Uterus (tissue), 4 donors: Measurements from ENCODE around the gene RGL1. TPM values are rescaled to one million over a fixed set of nuclear protein-coding genes. Genes with fewer than 3 reads are reported as not detected.

Source experiments
- DNase-seq, 2 donors: peaks; one replicate each; pipeline ENCODE4 v3.0.0-alpha.2; 2019 to 2020
- H3K27ac ChIP-seq, 2 donors: fragments of 200-600 bp; sonication (generic); 1 replicate in 1 of 2; 2 replicates in 1 of 2; pipeline ENCODE4 v1.5.1; 2016 to 2018
- H3K27me3 ChIP-seq, 2 donors: fragments of 200-600 bp; sonication (generic); one replicate each; pipeline ENCODE4 v1.5.1; 2018 to 2019; ENCODE audit warnings: control low read depth in 1 of 2
- H3K36me3 ChIP-seq, 2 donors: fragments of 200-600 bp; sonication (generic); one replicate each; pipeline ENCODE4 v1.5.1; 2019; ENCODE audit warnings: control low read depth in 1 of 2
- H3K4me1 ChIP-seq, 2 donors: fragments of 200-600 bp; sonication (generic); one replicate each; pipeline ENCODE4 v1.5.1; 2018 to 2019; ENCODE audit warnings: control low read depth in 1 of 2
- H3K4me3 ChIP-seq, 2 donors: fragments of 200-600 bp; sonication (generic); 1 replicate in 1 of 2; 2 replicates in 1 of 2; pipeline ENCODE4 v1.5.1; 2018 to 2019; ENCODE audit warnings: mild to moderate bottlenecking in 1 of 2
- H3K9me3 ChIP-seq, 2 donors: fragments of 200-600 bp; sonication (generic); one replicate each; pipeline ENCODE4 v1.5.1; 2019; ENCODE audit warnings: control low read depth in 1 of 2
- POLR2A ChIP-seq, 2 donors: fragments of 450-650 bp; IDR thresholded peaks; one replicate each; pipeline ENCODE4 v1.6.1; 2016; ENCODE audit warnings: antibody characterized with exemption in 2 of 2, mild to moderate bottlenecking in 1 of 2, moderate library complexity in 1 of 2
- intact Hi-C: fragments of 100-400 bp; cut with DNase I; formaldehyde crosslinking; loops from one replicate; pipeline ENCODE4 v1.15.1; 2023; ENCODE audit warnings: low total_unique reads
- total RNA-seq, 4 donors: library from RNA; depleted of rRNA in 3 of 4; stranded (reverse); fragments of >200 nt in 3 of 4; gene quantifications; one replicate each; pipeline versions ENCODE4 v1.1.0 to v1.2.4, GENCODE V29; 2014 to 2023
- TF ChIP-seq, protein P1 (sequence below), 4 experiments: fragments of 200-600 bp in 2 of 4; fragments of 450-650 bp in 2 of 4; sonication (generic) in 2 of 4; IDR thresholded peaks; one replicate each; pipeline ENCODE4 v1.5.1; 2016 to 2019; ENCODE audit warnings: antibody characterized with exemption in 4 of 4, mild to moderate bottlenecking in 2 of 4, moderate library complexity in 1 of 4
- donor health status: DM: yes; HTN: yes; CAD: no.

Gene RGL1
- total RNA-seq, 4 donors from 2014 or later: 6.9 to 92.9 (median 16.3) TPM

DNA sequence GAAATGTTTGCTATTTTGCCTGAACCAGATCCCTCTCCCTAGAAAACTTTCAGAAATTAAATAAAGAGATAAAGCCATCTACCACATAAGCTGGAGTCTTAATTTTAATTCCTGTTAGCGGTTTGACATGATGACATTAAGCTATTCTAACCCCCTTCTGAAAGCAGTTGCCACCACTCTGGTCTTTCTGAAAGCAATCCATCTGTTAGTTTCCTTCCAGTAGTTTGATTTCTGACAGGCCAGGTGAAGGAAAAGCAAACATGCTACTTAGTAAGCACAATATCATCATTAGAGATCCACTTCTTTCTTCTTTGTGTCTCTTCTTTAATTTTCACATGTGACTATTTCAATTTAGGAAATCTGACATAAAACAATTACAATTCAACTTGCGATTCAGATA lies 39.9 kb downstream of the RGL1 start:
- H3K4me1 ChIP-seq: no peaks in the 10 kb centered on the region
- no peak for TF ChIP-seq POLR2A (IDR thresholded peaks at IDR 0.05)
- TF ChIP-seq, protein P1, sequence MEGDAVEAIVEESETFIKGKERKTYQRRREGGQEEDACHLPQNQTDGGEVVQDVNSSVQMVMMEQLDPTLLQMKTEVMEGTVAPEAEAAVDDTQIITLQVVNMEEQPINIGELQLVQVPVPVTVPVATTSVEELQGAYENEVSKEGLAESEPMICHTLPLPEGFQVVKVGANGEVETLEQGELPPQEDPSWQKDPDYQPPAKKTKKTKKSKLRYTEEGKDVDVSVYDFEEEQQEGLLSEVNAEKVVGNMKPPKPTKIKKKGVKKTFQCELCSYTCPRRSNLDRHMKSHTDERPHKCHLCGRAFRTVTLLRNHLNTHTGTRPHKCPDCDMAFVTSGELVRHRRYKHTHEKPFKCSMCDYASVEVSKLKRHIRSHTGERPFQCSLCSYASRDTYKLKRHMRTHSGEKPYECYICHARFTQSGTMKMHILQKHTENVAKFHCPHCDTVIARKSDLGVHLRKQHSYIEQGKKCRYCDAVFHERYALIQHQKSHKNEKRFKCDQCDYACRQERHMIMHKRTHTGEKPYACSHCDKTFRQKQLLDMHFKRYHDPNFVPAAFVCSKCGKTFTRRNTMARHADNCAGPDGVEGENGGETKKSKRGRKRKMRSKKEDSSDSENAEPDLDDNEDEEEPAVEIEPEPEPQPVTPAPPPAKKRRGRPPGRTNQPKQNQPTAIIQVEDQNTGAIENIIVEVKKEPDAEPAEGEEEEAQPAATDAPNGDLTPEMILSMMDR (IDR thresholded peaks at IDR 0.05): no peak
- H3K36me3 ChIP-seq: no peaks in the 10 kb centered on the region
- H3K4me3 ChIP-seq: no peak overlapping the region
- no peak overlapping the region for H3K27ac ChIP-seq
- DNase-seq: no peak
- H3K27me3 ChIP-seq: no peaks in the 10 kb centered on the region
- intact Hi-C loops: no loop called here
- no peaks in the 10 kb centered on the region for H3K9me3 ChIP-seq

DNA sequence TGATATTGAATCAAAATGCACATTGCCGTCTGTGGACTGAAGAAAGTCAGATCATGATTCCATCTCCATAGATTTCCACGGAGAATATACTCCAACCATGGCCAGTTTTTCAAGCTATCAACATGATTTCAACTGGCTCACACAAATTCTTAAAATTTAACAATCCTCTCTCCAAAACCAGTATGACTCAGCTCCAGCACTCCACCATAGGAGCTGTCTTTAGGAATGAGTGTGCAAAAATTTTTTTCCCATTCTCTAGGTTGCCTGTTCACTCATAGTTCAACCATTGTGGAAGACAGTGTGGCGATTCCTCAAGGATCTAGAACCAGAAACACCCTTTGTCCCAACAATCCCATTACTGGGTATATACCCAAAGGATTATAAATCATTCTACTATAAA lies 40.8 kb downstream of the RGL1 start:
- H3K4me3 ChIP-seq: no peak overlapping the region
- DNase-seq: no peak
- H3K4me1 ChIP-seq: no peaks in the 10 kb centered on the region
- no peaks in the 10 kb centered on the region for H3K36me3 ChIP-seq
- no peaks in the 10 kb centered on the region for H3K27me3 ChIP-seq
- H3K9me3 ChIP-seq: no peaks in the 10 kb centered on the region
- no peak for TF ChIP-seq POLR2A (IDR thresholded peaks at IDR 0.05)
- TF ChIP-seq, protein P1 (IDR thresholded peaks at IDR 0.05): no peak
- H3K27ac ChIP-seq: no peak overlapping the region
- intact Hi-C loops: no loop called here

DNA sequence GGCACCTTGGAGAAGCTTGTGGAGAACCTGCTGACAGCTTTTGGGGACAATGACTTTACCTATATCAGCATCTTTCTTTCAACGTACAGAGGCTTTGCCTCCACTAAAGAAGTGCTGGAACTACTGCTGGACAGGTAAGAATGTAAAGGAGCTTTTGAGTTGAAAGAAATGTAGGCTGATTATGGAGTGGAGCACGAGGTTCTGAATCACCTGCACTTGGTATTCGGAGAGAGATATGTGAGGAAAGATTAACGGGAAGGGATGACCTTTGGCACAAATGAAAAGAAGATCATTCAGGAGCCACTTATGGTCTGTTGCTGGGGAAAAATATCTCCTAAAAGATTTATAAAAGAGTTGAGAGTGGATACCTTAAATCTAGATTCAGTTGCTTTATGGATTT lies 42.7 kb downstream of the RGL1 start:
- Histone ChIP-seq H3K27ac (no peak overlapping the region), H3K27me3 (no peaks in the 10 kb centered on the region), H3K36me3 (no peaks in the 10 kb centered on the region), H3K9me3 (no peaks in the 10 kb centered on the region), H3K4me3 (no peak overlapping the region), H3K4me1 (no peaks in the 10 kb centered on the region)
- intact Hi-C loops: no loop called here
- no peak for DNase-seq
- TF ChIP-seq POLR2A (IDR thresholded peaks at IDR 0.05): no peak
- TF ChIP-seq, protein P1 (IDR thresholded peaks at IDR 0.05): no peak

DNA sequence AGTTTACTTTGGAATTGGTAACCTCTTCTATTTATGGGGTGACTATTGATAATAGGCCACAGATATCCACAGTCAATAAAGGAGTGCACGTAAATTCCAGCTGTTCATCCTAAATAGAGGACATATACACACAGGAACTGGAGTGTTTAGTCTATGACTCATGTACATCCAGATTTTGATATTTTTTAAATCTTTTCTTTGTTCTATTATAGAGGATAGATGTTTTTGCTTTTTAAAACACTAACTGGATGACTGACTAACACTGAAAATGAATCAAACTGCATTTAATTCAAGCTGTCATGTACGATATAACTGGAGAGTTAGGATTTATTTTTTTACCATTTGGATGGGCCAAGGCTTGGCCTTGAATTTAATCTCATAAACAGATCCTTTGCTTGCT lies 45.9 kb downstream of the RGL1 start:
- H3K9me3 ChIP-seq: no peaks in the 10 kb centered on the region
- no peaks in the 10 kb centered on the region for H3K27me3 ChIP-seq
- H3K4me3 ChIP-seq: no peak overlapping the region
- intact Hi-C loops: no loop called here
- TF ChIP-seq, protein P1 (IDR thresholded peaks at IDR 0.05): no peak
- TF ChIP-seq POLR2A (IDR thresholded peaks at IDR 0.05): no peak
- no peak overlapping the region for H3K27ac ChIP-seq
- H3K36me3 ChIP-seq: no peaks in the 10 kb centered on the region
- DNase-seq: no peak
- H3K4me1 ChIP-seq: no peaks in the 10 kb centered on the region

DNA sequence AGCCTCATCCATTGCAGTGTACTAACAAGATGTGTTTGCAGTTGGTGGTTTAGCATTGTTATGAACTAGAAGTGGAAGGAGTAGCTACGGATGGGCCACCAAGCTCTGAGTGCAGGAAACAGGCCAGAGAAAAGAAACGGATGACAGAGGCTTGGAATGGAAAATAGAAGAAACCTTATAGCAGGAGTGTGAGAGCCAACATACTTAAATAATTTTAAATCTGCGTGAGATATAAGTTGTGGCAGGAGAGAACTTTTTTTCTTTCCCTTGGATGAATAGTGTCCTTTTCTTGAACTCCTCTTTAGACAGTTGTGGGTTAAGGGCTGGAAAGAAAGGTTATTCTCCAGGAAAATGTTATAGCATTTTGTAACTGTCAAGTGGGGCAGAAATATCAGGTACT lies 54.2 kb downstream of the RGL1 start:
- Histone ChIP-seq H3K36me3 (no peaks in the 10 kb centered on the region), H3K4me1 (peaks cover 0 to 8% of the 10 kb centered on the region in 2 donors), H3K27me3 (no peaks in the 10 kb centered on the region), H3K9me3 (no peaks in the 10 kb centered on the region), H3K27ac (peak overlapping the region in 1 of 2 donors; percentile 40), H3K4me3 (no peak overlapping the region)
- intact Hi-C loops: no loop called here
- TF ChIP-seq, protein P1 (IDR thresholded peaks at IDR 0.05): no peak
- TF ChIP-seq POLR2A (IDR thresholded peaks at IDR 0.05): no peak
- no peak for DNase-seq
